Glomerular endothelial cell (primary cell): ENCODE data around the gene FGGY. TPM values are rescaled to one million over a fixed set of nuclear protein-coding genes. Genes with fewer than 3 reads are reported as not detected.
"Not testable (repeated sequence)": the region's sequence is repeated elsewhere in the genome, so short reads cannot be mapped to it uniquely, and the experiment has no call there.

ENCODE experiments used
- DNase-seq: peaks from one replicate; pipeline ENCODE4 v3.0.0-alpha.2; 2011; ENCODE audit warnings: low read depth, low spot score; ENCODE audit errors: extremely low read depth
- total RNA-seq: library from RNA; depleted of rRNA; stranded (reverse); fragments of >200 nt; gene quantifications from 2 replicates; pipeline ENCODE4 v1.2.3, GENCODE V29; 2015

The FGGY gene
- total RNA-seq, 1 donor from 2014 or later = 5.8 TPM

GRCh38 chr1:59714219-59714618 lies 417.3 kb downstream of the FGGY start:
- no peak for DNase-seq

DNA sequence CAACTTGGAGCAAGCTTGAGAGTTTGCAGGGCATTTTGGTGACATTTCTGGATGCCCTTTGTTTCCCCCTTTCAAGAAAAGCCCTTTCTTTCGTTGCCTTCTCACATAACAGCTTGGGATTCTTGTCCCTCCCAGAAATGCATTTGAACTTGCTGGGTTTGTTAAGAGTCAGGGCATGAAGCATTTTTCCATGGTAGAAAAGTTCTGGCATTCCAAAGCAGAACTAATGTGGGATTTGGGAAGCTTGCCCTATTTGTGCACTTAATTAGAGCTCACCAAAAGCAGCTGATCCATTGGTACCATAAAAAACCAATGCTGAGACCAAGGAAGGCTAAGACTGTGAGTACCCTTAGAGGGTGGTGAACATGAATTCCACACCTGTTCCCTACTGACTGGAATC lies 418.1 kb downstream of the FGGY start:
- no peak for DNase-seq

DNA sequence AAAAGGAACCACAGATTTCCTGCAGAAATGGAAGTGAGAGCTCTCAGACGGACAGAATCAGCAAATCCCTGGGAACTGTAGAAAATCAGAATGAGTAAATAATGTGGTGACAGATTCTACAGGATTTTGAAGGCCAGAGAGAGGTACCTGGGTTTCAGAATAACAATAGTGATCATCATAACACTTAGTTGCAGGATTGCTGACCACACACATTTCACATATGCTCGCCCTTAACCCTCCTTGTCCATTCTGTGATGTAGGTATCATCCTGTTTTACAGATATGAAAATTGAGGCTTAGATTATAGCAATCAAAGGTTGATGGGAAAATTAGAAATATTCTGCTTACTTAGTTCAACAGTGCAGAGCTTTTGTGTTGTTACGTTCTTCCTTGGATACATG lies 419.9 kb downstream of the FGGY start:
- no peak for DNase-seq

GRCh38 chr1:59718064-59718988 lies 421.4 kb downstream of the FGGY start:
- DNase-seq = no peak

DNA sequence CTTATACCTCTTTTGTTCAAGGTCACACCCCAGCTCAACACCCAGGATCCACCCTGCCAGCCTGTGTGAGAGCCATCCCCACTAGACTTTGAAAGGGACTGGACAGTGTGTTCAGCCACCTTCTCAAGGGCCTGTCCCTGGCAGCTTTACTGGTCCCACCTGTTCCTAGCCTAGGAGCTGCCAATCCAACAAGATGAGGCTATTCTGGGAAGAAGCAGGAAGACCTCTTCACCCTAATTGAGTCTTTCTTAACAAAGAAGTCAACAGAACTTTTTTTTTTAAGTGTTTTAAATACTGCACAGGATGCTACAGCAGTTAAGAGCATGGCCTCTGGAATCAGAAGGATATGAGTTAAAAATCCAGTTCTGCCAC lies 422.1 kb downstream of the FGGY start:
- DNase-seq = no peak

GRCh38 chr1:59720326-59721115 lies 423.6 kb downstream of the FGGY start:
- DNase-seq = no peak

DNA sequence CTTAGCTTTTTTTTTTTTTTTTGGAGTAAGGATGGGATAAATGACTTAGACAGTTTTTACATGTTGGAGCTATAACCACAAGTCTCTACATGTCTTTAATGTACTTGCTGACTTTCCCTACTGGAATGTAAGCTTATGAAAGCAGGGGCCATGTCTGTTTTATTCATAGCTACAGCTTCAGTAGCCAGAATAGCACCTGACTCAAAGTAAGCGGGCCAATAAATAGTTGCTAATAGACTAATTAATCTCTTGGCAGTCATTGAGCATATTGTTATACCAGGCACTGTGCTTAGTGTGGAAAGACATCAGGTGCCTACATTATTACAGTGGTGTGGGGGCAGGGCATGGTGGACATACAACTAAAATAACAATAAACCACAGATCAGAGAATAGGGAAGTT lies 433.4 kb downstream of the FGGY start:
- no peak for DNase-seq

GRCh38 chr1:59730759-59731478 lies 434.0 kb downstream of the FGGY start:
- peak; percentile 68 for DNase-seq

- DNase-seq = no peak
Observed at GRCh38 chr1:59731591-59731990, 434.7 kb downstream of the FGGY start.

DNA sequence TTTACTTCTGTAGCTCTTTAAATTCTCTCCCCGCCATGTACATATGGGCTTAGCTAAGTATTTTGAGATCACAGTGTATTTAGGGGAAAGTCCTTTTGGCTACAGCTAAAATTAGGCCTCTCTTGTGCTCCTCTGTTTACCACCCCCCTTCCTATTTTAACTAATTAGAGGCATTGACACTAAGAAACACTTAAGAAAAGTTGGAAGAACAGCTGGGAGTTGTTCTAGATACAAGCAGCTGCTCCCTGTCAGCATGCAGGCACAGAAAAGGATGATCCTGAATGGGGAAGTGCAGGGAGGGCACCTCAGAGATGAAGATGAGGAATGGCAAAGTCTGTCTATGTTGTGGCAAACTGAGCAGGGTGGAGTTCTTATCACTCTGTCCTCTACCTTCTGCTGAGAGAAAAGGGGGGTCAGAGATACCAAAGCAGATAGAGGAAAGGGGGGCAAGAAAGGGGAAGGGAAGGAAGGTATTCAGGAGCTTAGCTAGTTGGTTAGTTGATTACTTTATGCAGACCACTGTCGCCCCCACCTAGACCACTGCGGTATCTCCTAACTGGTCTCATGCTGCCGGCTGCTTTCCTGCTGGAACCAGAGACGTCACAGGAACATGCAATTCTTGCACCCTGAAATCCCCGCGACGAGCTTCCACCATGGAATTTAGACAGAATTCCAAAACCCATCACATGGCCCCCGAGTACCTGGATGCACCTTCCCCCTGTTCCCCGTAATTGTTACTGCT lies 435.5 kb downstream of the FGGY start:
- no peak for DNase-seq

DNA sequence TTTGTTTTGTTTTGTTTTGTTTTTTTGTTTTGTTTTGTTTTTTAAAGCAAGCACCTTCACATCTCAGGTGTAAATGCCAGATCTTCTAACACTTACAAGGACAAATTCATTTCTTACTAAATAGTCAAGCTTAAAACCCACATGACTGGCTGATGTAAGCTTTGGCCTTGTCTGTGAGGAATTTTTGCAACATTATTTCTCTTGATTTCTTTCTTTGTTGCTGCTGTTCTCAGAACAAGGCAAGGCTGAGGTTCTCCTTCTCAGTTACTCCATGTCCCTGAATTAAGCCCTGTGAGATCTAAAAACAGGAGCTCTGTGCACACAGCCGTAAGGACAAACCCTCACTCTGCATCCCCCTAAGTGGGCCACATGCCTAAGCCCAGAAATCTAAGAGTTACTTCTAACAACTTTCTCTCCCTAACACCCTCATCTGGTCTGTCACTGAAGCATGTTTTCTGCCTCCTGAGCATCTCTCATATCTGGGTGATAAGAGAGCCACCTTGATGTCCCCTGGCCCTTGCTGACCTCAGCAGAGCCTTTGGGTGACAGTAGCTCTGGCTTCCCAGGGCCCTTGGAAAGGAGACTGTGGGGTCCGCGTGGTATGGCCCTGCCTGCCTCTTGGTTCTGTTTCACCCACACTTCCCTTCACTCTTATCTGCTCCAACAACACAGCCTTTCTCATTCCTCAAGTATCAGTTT lies 436.7 kb downstream of the FGGY start:
- no peak for DNase-seq

- DNase-seq = not testable (repeated sequence)
Observed at GRCh38 chr1:59735927-59736326, 439.0 kb downstream of the FGGY start.

GRCh38 chr1:59736744-59737143 lies 439.9 kb downstream of the FGGY start:
- no peak for DNase-seq

- no peak for DNase-seq
Observed at GRCh38 chr1:59737638-59738037, 440.7 kb downstream of the FGGY start.

- no peak for DNase-seq
Observed at GRCh38 chr1:59738152-59738551, 441.3 kb downstream of the FGGY start.

- DNase-seq = no peak
Observed at GRCh38 chr1:59738591-59739015, 441.7 kb downstream of the FGGY start.

GRCh38 chr1:59739111-59739510 lies 442.2 kb downstream of the FGGY start:
- DNase-seq = no peak

DNA sequence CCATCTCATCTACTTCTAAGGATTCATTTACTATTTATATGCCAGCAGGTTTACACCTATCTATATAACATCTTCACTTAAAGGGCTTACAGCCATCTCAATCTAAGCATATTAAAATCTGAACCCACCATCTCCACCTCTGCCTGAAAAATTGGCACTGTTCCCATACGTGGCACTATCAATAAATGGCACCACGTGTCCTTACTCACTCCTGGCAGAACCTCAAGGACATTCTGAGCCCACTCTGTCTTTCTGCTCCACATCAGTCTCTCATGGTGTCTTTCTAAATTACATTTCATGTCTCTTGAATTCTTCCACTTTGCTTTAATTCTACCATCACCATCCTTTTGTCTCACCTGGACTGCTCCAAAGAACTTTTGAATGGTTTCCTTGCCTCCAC lies 445.6 kb downstream of the FGGY start:
- no peak for DNase-seq

DNA sequence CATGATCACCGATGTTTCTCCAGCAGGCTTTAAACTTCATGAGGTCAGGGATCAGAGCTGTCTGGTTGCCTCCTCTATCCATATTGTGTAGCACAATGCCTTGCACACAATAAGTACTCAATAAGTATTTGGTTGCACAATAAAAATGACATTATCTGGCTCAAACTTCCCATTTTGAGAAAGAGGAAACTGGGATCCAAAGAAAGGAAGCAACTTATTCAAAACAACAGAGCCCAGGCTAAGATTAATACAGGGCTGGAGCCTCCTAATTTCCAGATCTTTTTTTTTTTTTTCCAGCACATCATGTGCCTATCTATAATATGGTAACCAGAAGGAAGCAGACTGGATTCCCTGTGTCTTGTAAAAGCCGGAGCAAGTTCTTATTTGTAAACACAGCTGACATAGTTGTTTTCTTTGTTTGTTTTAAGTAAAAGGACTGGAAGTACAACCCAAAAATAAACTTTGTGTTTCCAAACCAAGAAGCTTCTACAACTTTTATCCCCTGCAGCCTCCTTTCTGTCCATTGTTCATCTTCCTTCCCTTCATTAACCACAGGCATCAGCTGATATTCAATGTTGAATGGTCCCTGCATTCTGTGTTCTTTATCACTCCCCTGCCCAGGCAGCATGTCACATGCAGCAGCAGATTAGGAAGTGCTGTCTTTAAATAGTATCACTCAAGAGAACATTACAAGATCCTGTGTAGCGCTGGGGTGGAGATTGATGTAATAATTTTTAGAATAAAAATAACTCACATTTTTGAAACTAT lies 446.6 kb downstream of the FGGY start:
- peak; percentile 54 for DNase-seq
